Calu3 (cell line): Measurements from ENCODE around the gene CAMK1D. TPM values are rescaled to one million over a fixed set of nuclear protein-coding genes. Genes with fewer than 3 reads are reported as not detected.
"Not testable (repeated sequence)": the region's sequence is repeated elsewhere in the genome, so short reads cannot be mapped to it uniquely, and the experiment has no call there.

Source experiments
- BruUV-seq: library from RNA; stranded (reverse); fragments of 400-500 nt; replicated peaks from 2 replicates; lab custom pipeline; 2021; lab: Mats Ljungman, UMichigan
- CTCF ChIA-PET: fragments of 300-600 bp; sonication (Branson Sonifier 250); formaldehyde crosslinking; loops from one replicate; lab custom pipeline; 2022; ENCODE audit warnings: antibody characterized with exemption; lab: Charles Lee
- DNase-seq: peaks from one replicate; pipeline ENCODE4 v3.0.0; 2022
- H3K27ac Mint-ChIP-seq: one replicate; pipeline ENCODE4 v1.8.0; 2022; ENCODE audit warnings: mixed read lengths; ENCODE audit not compliant: unreplicated experiment
- H3K27me3 Mint-ChIP-seq: one replicate; pipeline ENCODE4 v1.8.0; 2022; ENCODE audit warnings: mixed read lengths; ENCODE audit not compliant: unreplicated experiment
- H3K36me3 Mint-ChIP-seq: one replicate; pipeline ENCODE4 v1.8.0; 2022; ENCODE audit warnings: mild to moderate bottlenecking, moderate library complexity, mixed read lengths; ENCODE audit not compliant: insufficient read depth, unreplicated experiment
- H3K4me1 Mint-ChIP-seq: one replicate; pipeline ENCODE4 v1.8.0; 2022; ENCODE audit warnings: mild to moderate bottlenecking, low read depth, mixed read lengths; ENCODE audit not compliant: unreplicated experiment
- H3K4me3 Mint-ChIP-seq: one replicate; pipeline ENCODE4 v1.8.0; 2022; ENCODE audit warnings: mild to moderate bottlenecking, low read depth, moderate library complexity, mixed read lengths; ENCODE audit not compliant: unreplicated experiment
- H3K9me3 Mint-ChIP-seq: one replicate; pipeline ENCODE4 v1.8.0; 2022; ENCODE audit warnings: low read depth, mixed read lengths; ENCODE audit not compliant: unreplicated experiment
- CTCF ChIP-seq: fragments of 200-600 bp; IDR thresholded peaks from one replicate; pipeline ENCODE4 v1.8.0; 2022; ENCODE audit warnings: antibody characterized with exemption; ENCODE audit not compliant: unreplicated experiment
- intact Hi-C: fragments of 100-400 bp; cut with micrococcal nuclease; formaldehyde crosslinking; loops from one replicate; pipeline ENCODE4 v1.10.0; 2022; ENCODE audit not compliant: unreplicated experiment
- total RNA-seq: library from RNA; stranded (reverse); gene quantifications from 2 replicates; pipeline ENCODE4 v1.2.3, GENCODE V29; 2022

The CAMK1D gene
- total RNA-seq, 1 experiment from 2014 or later: 2.6 TPM

- DNase-seq: no peak
- H3K27me3 Mint-ChIP-seq: peaks cover 48% of the 10 kb centered on the region
- H3K9me3 Mint-ChIP-seq: no peaks in the 10 kb centered on the region
- CTCF ChIA-PET: no interaction called here
- no peak for TF ChIP-seq CTCF
- H3K27ac Mint-ChIP-seq: no peak overlapping the region
- no peaks in the 10 kb centered on the region for H3K36me3 Mint-ChIP-seq
- H3K4me3 Mint-ChIP-seq: no peak overlapping the region
- BruUV-seq: no TSS peak
- H3K4me1 Mint-ChIP-seq: no peaks in the 10 kb centered on the region
- intact Hi-C loops: no loop called here
Measured at GRCh38 chr10:12854988-12855387, 505.6 kb downstream of the CAMK1D start.

- no peak for DNase-seq
- no peaks in the 10 kb centered on the region for H3K9me3 Mint-ChIP-seq
- H3K27me3 Mint-ChIP-seq: peaks cover 59% of the 10 kb centered on the region
- no peak overlapping the region for H3K27ac Mint-ChIP-seq
- CTCF ChIA-PET: no interaction called here
- H3K4me1 Mint-ChIP-seq: no peaks in the 10 kb centered on the region
- BruUV-seq: no TSS peak
- intact Hi-C loops: no loop called here
- TF ChIP-seq CTCF: no peak
- no peak overlapping the region for H3K4me3 Mint-ChIP-seq
- H3K36me3 Mint-ChIP-seq: no peaks in the 10 kb centered on the region
Measured at GRCh38 chr10:12862459-12862858, 513.1 kb downstream of the CAMK1D start.

- H3K27ac Mint-ChIP-seq, DNase-seq, BruUV-seq, H3K4me3 Mint-ChIP-seq, intact Hi-C loops, H3K9me3 Mint-ChIP-seq, H3K36me3 Mint-ChIP-seq, H3K4me1 Mint-ChIP-seq: not testable (repeated sequence)
- peaks cover 56% of the 10 kb centered on the region for H3K27me3 Mint-ChIP-seq
- CTCF ChIA-PET: interaction anchor here (0.7 kb wide), 1 partner anchor 501 kb away, joined by 3 read pairs; no protein-coding TSS in a partner anchor
Measured at GRCh38 chr10:12865515-12865914, 516.2 kb downstream of the CAMK1D start.

GRCh38 chr10:12868229-12868628, 518.9 kb downstream of the CAMK1D start:
- no peak overlapping the region for H3K27ac Mint-ChIP-seq
- intact Hi-C loops: no loop called here
- CTCF ChIA-PET: no interaction called here

More at GRCh38 chr10:12868229-12868628, 518.9 kb downstream of the CAMK1D start:
- H3K36me3 Mint-ChIP-seq: no peaks in the 10 kb centered on the region
- no peak overlapping the region for H3K4me3 Mint-ChIP-seq
- peaks cover 71% of the 10 kb centered on the region for H3K27me3 Mint-ChIP-seq
- H3K9me3 Mint-ChIP-seq: no peaks in the 10 kb centered on the region
- TF ChIP-seq CTCF: no peak
- no peak for DNase-seq
- no peaks in the 10 kb centered on the region for H3K4me1 Mint-ChIP-seq
- no TSS peak for BruUV-seq
